Measurements from ENCODE around the gene JAKMIP1. TPM values are rescaled to one million over a fixed set of nuclear protein-coding genes. Genes with fewer than 3 reads are reported as not detected.

JAKMIP1 gene
- total RNA-seq, 1 donor from 2014 or later = 0.13 TPM

- ChIA-PET CTCF (no interaction called here), POLR2A (no interaction called here)
- Mint-ChIP-seq H3K27me3 (peaks cover 2% of the 10 kb centered on the region), H3K36me3 (ENCODE audit: low read depth) (no peaks in the 10 kb centered on the region), H3K4me1 (no peaks in the 10 kb centered on the region), H3K27ac (no peak overlapping the region), H3K4me3 (no peak overlapping the region), H3K9me3 (peaks cover 21% of the 10 kb centered on the region)
- intact Hi-C loops (cut with micrococcal nuclease) = no loop called here
- ATAC-seq (ENCODE audit: low read depth) (no peak), DNase-seq (no peak)
- TF ChIP-seq CTCF (IDR thresholded peaks at IDR 0.05) = no peak
These were observed 16.6 kb downstream of the JAKMIP1 start for GRCh38 chr4:6183740-6184139.

GRCh38 chr4:6182376-6183280, 17.7 kb downstream of the JAKMIP1 start:
- ChIA-PET CTCF (no interaction called here), POLR2A (no interaction called here)
- TF ChIP-seq CTCF (IDR thresholded peaks at IDR 0.05) = no peak
- Mint-ChIP-seq H3K4me3 (no peak overlapping the region), H3K4me1 (no peaks in the 10 kb centered on the region), H3K9me3 (peaks cover 24% of the 10 kb centered on the region), H3K27me3 (no peaks in the 10 kb centered on the region), H3K36me3 (ENCODE audit: low read depth) (no peaks in the 10 kb centered on the region), H3K27ac (no peak overlapping the region)
- no peak for ATAC-seq (ENCODE audit: low read depth)
- no peak for DNase-seq
- intact Hi-C loops (cut with micrococcal nuclease) = no loop called here

- DNase-seq (no peak), ATAC-seq (ENCODE audit: low read depth) (peak; percentile 37)
- intact Hi-C loops (cut with micrococcal nuclease) = no loop called here
- CTCF ChIA-PET = no interaction called here
- Mint-ChIP-seq H3K27ac (no peak overlapping the region), H3K27me3 (no peaks in the 10 kb centered on the region), H3K9me3 (peaks cover 17% of the 10 kb centered on the region), H3K36me3 (ENCODE audit: low read depth) (no peaks in the 10 kb centered on the region), H3K4me3 (no peak overlapping the region), H3K4me1 (no peaks in the 10 kb centered on the region)
- POLR2A ChIA-PET = interaction anchor here (1.4 kb wide), 1 partner anchor 20 kb away, joined by 4 read pairs; the partner anchor contains the start of gene JAKMIP1
- no peak for TF ChIP-seq CTCF (IDR thresholded peaks at IDR 0.05)
These were observed 19.3 kb downstream of the JAKMIP1 start for GRCh38 chr4:6180841-6181631.

- ATAC-seq (ENCODE audit: low read depth) = no peak
- Mint-ChIP-seq H3K27ac (no peak overlapping the region), H3K4me1 (no peaks in the 10 kb centered on the region), H3K27me3 (no peaks in the 10 kb centered on the region), H3K9me3 (peaks cover 14% of the 10 kb centered on the region), H3K4me3 (no peak overlapping the region), H3K36me3 (ENCODE audit: low read depth) (no peaks in the 10 kb centered on the region)
- no peak for TF ChIP-seq CTCF (IDR thresholded peaks at IDR 0.05)
- ChIA-PET POLR2A (interaction anchor here (1.4 kb wide), 1 partner anchor 21 kb away, joined by 4 read pairs; the partner anchor contains the start of gene JAKMIP1), CTCF (no interaction called here)
- intact Hi-C loops (cut with micrococcal nuclease) = no loop called here
- DNase-seq = no peak
These were observed 21.0 kb downstream of the JAKMIP1 start for GRCh38 chr4:6179362-6179761.

GRCh38 chr4:6178757-6179156, 21.6 kb downstream of the JAKMIP1 start:
- no peaks in the 10 kb centered on the region for H3K27me3 Mint-ChIP-seq
- H3K4me1 Mint-ChIP-seq = no peaks in the 10 kb centered on the region
- ATAC-seq (ENCODE audit: low read depth) (no peak), DNase-seq (no peak)
- no peak overlapping the region for H3K27ac Mint-ChIP-seq
- POLR2A ChIA-PET = no interaction called here
- intact Hi-C loops (cut with micrococcal nuclease) = no loop called here
- peaks cover 14% of the 10 kb centered on the region for H3K9me3 Mint-ChIP-seq
- no peak for TF ChIP-seq CTCF (IDR thresholded peaks at IDR 0.05)
- CTCF ChIA-PET = no interaction called here
- no peak overlapping the region for H3K4me3 Mint-ChIP-seq
- no peaks in the 10 kb centered on the region for H3K36me3 Mint-ChIP-seq (ENCODE audit: low read depth)

Measured in activated B cell treated with CpG ODN at 0.5 μM for 24 hours (primary cell).